Activated naive CD4-positive, alpha-beta T cell treated with Interleukin-2 at 50 U/mL for 16 hours (primary cell): Measurements from ENCODE around the gene PHOSPHO2.

Experiments
- DNase-seq: peaks from one replicate; pipeline ENCODE4 v3.0.0-alpha.2; 2020

PHOSPHO2 gene, protein sequence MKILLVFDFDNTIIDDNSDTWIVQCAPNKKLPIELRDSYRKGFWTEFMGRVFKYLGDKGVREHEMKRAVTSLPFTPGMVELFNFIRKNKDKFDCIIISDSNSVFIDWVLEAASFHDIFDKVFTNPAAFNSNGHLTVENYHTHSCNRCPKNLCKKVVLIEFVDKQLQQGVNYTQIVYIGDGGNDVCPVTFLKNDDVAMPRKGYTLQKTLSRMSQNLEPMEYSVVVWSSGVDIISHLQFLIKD

DNA sequence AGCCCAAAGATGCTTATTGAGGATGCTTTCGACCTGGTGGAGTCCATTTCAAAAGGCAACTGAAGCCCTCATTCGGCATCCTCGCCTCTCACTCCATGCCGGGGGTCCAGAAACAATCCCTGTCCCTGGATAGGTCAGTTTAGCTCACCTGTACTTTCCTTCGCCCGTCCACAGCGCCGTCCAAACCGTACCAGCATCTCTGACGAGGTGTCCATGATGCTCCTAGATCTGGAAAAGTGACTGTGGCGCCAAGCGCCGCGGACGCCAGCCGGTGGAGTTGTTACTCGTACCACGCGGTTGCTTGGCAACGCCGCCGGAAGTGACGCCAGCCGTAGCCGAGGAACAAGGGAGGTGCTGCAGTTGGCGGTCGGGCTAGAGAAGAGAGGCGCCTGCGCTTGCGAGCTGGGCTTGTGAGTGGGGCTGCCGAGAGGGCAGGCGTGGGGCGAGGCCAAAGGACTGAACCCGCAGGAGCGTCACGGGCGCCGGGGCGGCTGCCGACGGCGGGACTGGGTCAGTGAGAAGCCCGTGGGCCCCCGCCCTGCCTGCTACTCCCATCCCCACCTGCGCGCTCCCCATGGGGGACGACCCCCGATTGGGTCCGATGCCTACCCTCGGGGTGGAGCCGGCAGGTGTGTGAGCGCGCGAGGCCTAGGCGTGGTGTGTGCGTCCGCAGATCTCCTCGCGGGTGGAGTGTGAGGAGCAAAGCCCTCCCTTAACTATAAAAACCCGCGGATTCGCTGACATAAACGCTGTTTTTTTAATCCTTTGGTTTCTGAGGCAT lies at the start of gene PHOSPHO2, which contains the start of gene CFAP210:
PHOSPHO2 (plus strand) TSS at position 357 of the 781 bp plus-strand sequence. CDS start 6,503 bp downstream, outside the sequence.
CFAP210 (minus strand) TSS at position 293 of the 781 bp plus-strand sequence; CDS start at position 215, 78 bp downstream.
- peak; percentile 99 for DNase-seq

DNA sequence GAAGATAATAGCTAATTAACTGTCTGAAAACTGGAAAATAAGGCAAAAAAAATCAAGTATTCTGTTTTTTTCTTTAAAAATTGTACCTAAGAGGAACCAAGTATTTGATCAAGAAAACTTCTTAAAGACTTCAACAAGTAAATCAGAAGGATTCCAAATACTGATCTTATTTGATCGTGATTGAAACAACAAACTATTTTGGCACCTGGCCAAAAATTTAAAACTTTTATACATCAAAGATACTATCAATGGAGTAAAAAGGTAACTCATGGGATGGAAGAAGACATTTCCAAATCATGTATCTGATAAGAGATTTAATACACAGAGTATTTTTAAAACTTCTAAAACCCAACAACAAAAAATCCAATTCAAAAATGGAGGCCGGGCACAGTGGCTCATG lies 46.8 kb upstream of the PHOSPHO2 start:
- no peak for DNase-seq

DNA sequence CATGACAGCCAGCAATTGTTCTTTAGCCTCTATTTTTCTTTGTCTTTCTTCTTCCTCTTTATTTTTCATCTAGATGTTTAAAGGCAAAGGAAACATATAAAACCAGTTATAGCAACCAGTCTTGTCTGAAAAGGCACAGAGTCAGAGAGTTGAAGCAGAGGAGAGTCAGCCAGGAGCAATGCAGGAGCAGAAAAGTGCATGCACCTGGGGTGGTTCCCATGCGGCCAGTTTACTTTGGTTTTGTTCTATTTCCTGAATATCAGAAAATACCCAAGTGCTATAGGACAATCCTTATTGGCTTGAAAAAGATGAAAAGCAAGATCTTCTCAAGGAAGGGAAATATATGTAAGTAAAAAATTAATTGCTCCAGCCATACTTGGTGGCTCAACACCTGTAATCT lies 45.0 kb upstream of the PHOSPHO2 start:
- DNase-seq: no peak

- no peak for DNase-seq
These were observed 40.6 kb upstream of the PHOSPHO2 start for GRCh38 chr2:169653636-169654035.

DNA sequence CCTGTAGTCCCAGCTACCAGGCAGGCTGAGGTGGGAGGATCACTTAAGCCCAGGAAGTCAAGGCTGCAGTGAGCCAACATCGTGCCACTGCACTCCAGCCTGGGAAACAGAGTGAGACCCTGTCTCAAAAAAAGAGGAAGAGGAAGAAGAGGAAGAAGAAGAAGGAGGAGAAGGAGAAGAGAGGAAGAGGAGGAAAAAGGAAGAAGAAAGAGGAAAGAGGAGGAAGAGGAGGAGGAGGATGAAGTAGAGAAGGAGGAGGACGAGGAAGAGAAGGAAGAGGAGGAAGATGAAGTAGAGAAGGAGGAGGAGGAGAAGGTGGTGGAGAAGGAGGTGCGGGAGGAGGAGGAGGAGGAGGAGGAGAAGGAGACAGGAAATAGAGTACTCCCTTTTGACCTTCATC lies 38.1 kb upstream of the PHOSPHO2 start:
- no peak for DNase-seq

GRCh38 chr2:169658877-169659276 lies 35.4 kb upstream of the PHOSPHO2 start:
- no peak for DNase-seq

- no peak for DNase-seq
These were observed 34.9 kb upstream of the PHOSPHO2 start for GRCh38 chr2:169659320-169659719.

- no peak for DNase-seq
These were observed 33.0 kb upstream of the PHOSPHO2 start for GRCh38 chr2:169661265-169661664.

GRCh38 chr2:169662744-169663143 lies 31.5 kb upstream of the PHOSPHO2 start:
- DNase-seq: no peak

DNA sequence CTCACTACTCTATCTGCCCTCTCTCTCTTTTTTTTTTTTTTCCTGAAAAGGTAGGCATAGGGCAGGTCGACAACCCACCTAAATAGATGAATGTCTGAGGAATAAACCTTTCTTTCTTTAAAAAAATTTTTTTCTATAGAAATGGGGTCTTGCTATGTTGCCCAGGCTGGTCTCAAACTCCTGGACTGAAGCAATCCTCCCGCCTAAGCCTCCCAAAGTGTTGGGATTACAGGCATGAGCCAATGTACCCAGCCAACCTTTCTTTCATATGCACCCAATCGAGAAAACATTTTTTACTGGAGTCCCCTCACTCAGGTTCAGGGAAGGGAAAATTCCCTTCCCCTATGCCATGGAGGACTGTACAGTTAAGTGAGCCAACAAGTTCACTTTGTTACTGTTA lies 31.0 kb upstream of the PHOSPHO2 start:
- DNase-seq: no peak

GRCh38 chr2:169664600-169664977 lies 29.7 kb upstream of the PHOSPHO2 start:
- DNase-seq: no peak

- DNase-seq: no peak
These were observed 29.0 kb upstream of the PHOSPHO2 start for GRCh38 chr2:169664978-169665930.

- no peak for DNase-seq
These were observed 26.7 kb upstream of the PHOSPHO2 start for GRCh38 chr2:169667583-169667982.

- no peak for DNase-seq
These were observed 24.0 kb upstream of the PHOSPHO2 start for GRCh38 chr2:169670215-169670651.

- no peak for DNase-seq
These were observed 23.3 kb upstream of the PHOSPHO2 start for GRCh38 chr2:169670937-169671336.

DNA sequence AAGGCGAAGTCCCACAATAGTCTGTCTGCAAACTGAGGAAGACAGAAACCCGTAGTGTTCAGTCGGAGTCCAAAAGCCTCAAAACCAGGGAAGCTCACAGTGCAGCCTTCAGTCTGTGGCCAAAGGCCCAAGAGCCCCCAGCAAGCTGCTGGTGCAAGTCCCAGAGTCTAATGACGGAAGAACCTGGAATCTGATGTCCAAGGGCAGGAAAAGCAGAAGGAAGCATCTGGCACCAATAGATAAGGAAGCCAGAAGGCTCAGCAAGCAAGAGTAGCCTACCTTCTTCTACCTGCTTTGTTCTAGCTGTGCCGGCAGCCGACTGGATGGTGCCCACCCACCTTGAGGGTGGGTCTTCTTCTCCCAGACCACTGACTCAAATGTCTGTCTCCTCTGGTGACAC lies 21.9 kb upstream of the PHOSPHO2 start:
- DNase-seq: no peak

- DNase-seq: no peak
These were observed 21.2 kb upstream of the PHOSPHO2 start for GRCh38 chr2:169673106-169673505.

DNA sequence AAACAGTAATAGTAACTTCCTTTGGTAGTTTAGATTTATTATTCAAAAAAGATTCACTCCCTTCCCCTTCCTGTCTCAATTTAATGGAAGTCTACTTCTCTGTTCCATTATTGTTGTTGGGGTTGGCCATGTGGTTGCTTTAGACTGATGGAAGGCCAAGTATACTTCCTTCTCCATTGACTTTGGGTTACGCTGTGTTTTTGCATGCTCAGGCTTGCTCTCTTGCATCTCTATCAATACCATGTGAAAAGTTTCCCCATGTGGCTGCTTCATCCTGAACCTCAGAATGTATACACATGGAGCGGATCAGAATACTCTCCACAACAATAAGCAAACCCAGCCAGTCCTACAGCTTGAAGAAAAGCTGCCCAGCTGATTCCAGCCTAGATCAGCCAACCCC lies 20.3 kb upstream of the PHOSPHO2 start:
- DNase-seq: no peak

- DNase-seq: no peak
These were observed 17.9 kb upstream of the PHOSPHO2 start for GRCh38 chr2:169676357-169676756.

GRCh38 chr2:169676850-169677249 lies 17.4 kb upstream of the PHOSPHO2 start:
- DNase-seq: no peak

DNA sequence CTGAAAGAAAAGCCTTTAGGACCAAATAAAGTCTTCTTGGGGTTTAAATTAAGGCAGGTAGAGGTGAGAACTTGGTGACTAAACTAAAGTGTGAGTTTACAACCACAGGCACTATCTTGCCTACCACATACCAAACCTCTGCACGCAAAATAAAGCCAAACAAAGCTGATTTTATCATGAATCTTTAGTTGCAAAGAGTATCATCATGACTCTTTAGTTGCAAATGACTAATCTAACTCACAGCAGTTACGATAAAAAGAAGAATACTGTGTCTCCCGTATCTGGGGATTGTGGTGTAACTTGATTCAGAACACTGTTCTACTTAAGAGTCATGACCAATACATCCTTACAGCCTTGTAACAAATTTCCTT lies 11.2 kb upstream of the PHOSPHO2 start:
- peak; percentile 6 for DNase-seq

DNA sequence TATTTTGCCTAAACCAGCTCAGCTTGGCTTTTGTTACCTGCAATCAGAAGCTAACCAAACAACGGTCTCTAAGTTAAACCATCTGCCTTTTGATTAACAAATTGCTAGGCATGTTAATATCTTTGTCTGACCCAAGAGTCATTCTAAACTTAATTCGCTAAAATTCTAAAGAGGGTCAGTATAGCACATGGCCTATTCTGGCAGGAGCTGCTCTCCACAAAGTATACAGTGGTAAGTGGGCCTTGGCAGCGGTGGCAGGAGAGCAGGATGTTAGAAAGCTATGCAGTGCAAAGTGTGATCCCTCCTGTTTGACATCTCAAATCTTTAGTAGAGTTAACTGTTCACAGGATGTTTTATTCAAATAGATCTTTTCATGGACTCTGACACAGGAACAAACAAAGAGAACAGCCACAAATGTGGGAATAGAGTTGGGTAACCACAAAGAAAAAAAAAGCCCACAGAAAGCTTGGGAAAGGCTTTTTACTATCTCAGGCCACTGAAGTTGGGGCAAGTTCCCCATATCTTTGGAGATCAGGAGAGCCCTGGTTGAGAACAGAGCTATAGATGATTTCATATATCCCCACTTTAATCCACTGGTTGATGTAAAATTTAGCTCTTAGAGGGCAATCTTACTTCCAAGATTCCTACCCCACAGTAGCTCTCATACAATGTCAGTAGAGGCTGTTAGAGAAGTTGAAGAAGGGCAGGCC lies 10.7 kb upstream of the PHOSPHO2 start:
- no peak for DNase-seq
